Progenitor cell of endocrine pancreas (in vitro differentiated cells): ENCODE results near the gene PGS1. TPM values are rescaled to one million over a fixed set of nuclear protein-coding genes. Genes with fewer than 3 reads are reported as not detected.

Experiments
- DNase-seq: peaks from one replicate; pipeline ENCODE4 v3.0.0; 2021; ENCODE audit warnings: low spot score; ENCODE audit not compliant: unreplicated experiment
- H3K27ac Mint-ChIP-seq: 2 replicates; pipeline ENCODE4 v1.8.0; 2021; ENCODE audit warnings: mild to moderate bottlenecking, moderate library complexity, mixed read lengths
- H3K27me3 Mint-ChIP-seq: 2 replicates; pipeline ENCODE4 v1.8.0; 2021; ENCODE audit warnings: mixed read lengths
- H3K36me3 Mint-ChIP-seq: 2 replicates; pipeline ENCODE4 v1.8.0; 2022; ENCODE audit warnings: mixed read lengths; ENCODE audit not compliant: insufficient read depth
- H3K4me1 Mint-ChIP-seq: 2 replicates; pipeline ENCODE4 v1.8.0; 2021; ENCODE audit warnings: low read depth, mixed read lengths
- H3K4me3 Mint-ChIP-seq: 2 replicates; pipeline ENCODE4 v1.8.0; 2021; ENCODE audit warnings: low read depth, mild to moderate bottlenecking, moderate library complexity, mixed read lengths
- H3K9me3 Mint-ChIP-seq: 2 replicates; pipeline ENCODE4 v1.8.0; 2021; ENCODE audit warnings: low read depth, mixed read lengths
- CTCF ChIP-seq: fragments of 200-600 bp; sonication (generic); IDR thresholded peaks from one replicate; pipeline ENCODE4 v1.5.0; 2021; ENCODE audit warnings: antibody characterized with exemption, mild to moderate bottlenecking; ENCODE audit not compliant: unreplicated experiment
- total RNA-seq: library from RNA; stranded (reverse); gene quantifications from 2 replicates; pipeline ENCODE4 v1.2.1, GENCODE V29; 2021

The PGS1 gene
- total RNA-seq, 1 donor from 2014 or later: 66.1 TPM

DNA sequence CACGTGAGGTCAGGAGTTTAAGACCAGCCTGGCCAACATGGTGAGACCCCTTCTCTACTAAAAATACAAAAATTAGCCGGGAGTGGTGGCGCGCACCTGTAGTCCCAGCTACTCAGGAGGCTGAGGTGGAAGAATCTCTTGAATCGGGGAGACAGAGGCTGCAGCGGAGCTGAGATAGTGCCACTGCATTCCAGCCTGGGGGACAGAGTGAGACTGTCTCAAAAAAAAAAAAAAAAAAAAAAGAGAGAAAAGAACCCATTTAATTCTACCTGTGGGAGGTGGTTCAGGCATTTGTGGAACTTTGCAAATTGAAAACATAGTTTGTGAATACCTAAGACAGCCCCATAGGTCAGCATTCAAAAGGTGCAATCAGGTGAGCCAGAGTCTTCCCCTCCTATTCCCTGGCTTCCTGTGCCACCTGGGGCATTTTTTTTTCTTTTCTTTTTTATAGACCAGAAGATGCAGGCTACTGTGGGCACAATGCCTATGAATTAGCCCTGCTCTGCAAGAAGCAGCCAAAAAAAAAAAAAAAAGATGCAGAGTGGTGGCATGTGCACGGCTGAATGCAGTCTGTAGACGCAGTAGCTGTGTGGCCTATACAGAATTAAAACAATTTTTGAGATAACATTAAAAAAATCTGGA lies 9.5 kb upstream of the PGS1 start:
- no peak overlapping the region for H3K27ac Mint-ChIP-seq
- DNase-seq: no peak
- TF ChIP-seq CTCF: no peak
- peaks cover 3% of the 10 kb centered on the region for H3K27me3 Mint-ChIP-seq
- peaks cover 29% of the 10 kb centered on the region for H3K4me1 Mint-ChIP-seq
- no peaks in the 10 kb centered on the region for H3K36me3 Mint-ChIP-seq
- H3K4me3 Mint-ChIP-seq: no peak overlapping the region
- no peaks in the 10 kb centered on the region for H3K9me3 Mint-ChIP-seq

DNA sequence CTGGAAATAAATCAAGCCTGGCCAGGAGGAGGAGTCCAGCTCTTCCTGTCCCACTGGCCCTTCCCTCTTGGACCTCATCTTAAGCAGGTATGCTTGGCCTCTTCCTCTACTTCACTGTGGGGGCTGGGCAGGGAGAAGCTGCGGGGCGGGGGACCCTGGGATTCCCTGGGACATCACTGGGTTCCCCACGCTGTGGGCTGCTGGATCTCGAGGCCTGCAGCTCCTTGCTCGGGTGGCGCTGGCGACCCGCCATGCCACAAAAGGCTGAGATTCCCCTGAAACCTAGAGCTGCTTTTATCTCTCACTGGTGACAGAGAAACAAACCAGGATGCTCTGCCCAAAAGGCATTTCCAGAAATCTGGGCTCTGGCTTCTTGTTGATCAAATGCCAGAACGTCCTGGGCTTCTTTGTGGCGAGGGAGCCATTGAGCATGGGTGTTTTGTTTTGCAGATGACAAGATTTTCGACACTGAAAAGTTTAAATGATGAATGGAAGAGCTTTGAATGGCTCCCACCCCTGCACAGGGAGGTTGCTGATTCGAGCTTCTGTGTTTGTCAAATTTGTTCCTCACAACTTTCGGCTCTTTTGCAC lies 8.6 kb upstream of the PGS1 start:
- Mint-ChIP-seq H3K27ac (peak overlapping the region; percentile 71), H3K36me3 (no peaks in the 10 kb centered on the region), H3K4me1 (peaks cover 31% of the 10 kb centered on the region), H3K9me3 (no peaks in the 10 kb centered on the region), H3K4me3 (no peak overlapping the region), H3K27me3 (peaks cover 6% of the 10 kb centered on the region)
- TF ChIP-seq CTCF: no peak
- no peak for DNase-seq

- Mint-ChIP-seq H3K9me3 (no peaks in the 10 kb centered on the region), H3K4me1 (peaks cover 24% of the 10 kb centered on the region), H3K27me3 (peaks cover 7% of the 10 kb centered on the region), H3K27ac (no peak overlapping the region), H3K4me3 (no peak overlapping the region), H3K36me3 (no peaks in the 10 kb centered on the region)
- no peak for TF ChIP-seq CTCF
- DNase-seq: no peak
Observed at GRCh38 chr17:78371056-78371455, 7.4 kb upstream of the PGS1 start.

DNA sequence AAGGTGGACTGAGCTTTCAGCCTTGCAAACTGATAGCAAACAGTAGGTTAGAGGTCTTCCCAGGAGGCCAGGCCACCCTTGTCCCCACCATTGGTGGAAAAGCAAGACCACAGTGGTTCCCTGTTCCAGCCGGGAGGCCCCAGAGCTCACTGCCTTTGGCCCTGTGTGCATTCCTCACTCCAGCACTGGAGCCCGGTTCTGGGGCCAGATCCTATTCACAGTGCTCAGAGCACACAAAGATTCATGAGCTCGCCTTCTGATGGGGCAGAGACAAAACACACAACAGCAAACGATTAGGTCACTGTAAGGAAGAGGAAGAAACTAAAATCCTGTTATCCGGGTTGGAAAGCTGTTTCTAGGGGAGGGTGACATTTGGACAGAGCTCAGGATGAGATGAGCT lies 5.6 kb upstream of the PGS1 start:
- no peak for TF ChIP-seq CTCF
- Mint-ChIP-seq H3K27ac (no peak overlapping the region), H3K9me3 (no peaks in the 10 kb centered on the region), H3K27me3 (peaks cover 9% of the 10 kb centered on the region), H3K4me1 (peaks cover 18% of the 10 kb centered on the region), H3K36me3 (no peaks in the 10 kb centered on the region), H3K4me3 (no peak overlapping the region)
- DNase-seq: no peak

DNA sequence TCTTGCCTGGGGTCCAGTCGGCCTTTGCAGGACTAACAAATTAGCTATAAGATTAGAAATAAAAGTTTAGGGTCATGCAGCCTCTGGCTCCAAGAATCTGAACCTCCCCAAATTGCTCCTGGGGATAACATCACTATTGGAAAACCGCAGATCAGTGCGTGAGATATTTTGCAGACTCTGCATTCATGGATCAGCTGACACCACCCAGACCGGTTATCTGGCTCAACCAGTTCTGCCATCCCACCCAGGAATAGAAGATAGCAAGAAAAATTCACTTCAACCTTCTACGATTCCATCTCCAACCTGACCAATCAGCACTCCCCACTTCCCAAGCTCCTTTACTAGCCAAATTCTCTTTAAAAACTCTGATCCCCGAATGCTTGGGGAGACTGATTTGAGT lies 4.3 kb upstream of the PGS1 start:
- no peak for TF ChIP-seq CTCF
- Mint-ChIP-seq H3K27me3 (peaks cover 9% of the 10 kb centered on the region), H3K9me3 (no peaks in the 10 kb centered on the region), H3K36me3 (no peaks in the 10 kb centered on the region), H3K27ac (peak overlapping the region; percentile 95), H3K4me3 (no peak overlapping the region), H3K4me1 (peaks cover 22% of the 10 kb centered on the region)
- no peak for DNase-seq
